Epithelial cell of proximal tubule (primary cell): ENCODE data around the gene NR2E3. TPM values are rescaled to one million over a fixed set of nuclear protein-coding genes. Genes with fewer than 3 reads are reported as not detected.

Experiments used
- DNase-seq: peaks from one replicate; pipeline ENCODE4 v3.0.0-alpha.2; 2011; ENCODE audit warnings: low read depth
- H3K4me3 ChIP-seq: 2 replicates; pipeline ENCODE4 v1.5.1; 2011; ENCODE audit warnings: low read depth, mild to moderate bottlenecking, low read length
- CTCF ChIP-seq: conservative IDR thresholded peaks from 2 replicates; pipeline ENCODE4 v1.5.1; 2012; ENCODE audit warnings: low read depth, mild to moderate bottlenecking, low read length
- total RNA-seq: library from RNA; depleted of rRNA; stranded (reverse); fragments of >200 nt; gene quantifications from 2 replicates; pipeline ENCODE4 v1.2.3, GENCODE V29; 2015

The NR2E3 gene
- total RNA-seq, 1 donor from 2014 or later: not detected

- DNase-seq: no peak
- no peak overlapping the region for H3K4me3 ChIP-seq
- no peak for TF ChIP-seq CTCF
Measured at GRCh38 chr15:71790081-71790480, 20.3 kb upstream of the NR2E3 start.

GRCh38 chr15:71791975-71792374 is 18.4 kb upstream of the NR2E3 start:
- DNase-seq: no peak
- no peak overlapping the region for H3K4me3 ChIP-seq
- TF ChIP-seq CTCF: no peak

GRCh38 chr15:71792521-71792920 is 17.8 kb upstream of the NR2E3 start:
- TF ChIP-seq CTCF: no peak
- DNase-seq: peak; percentile 91
- H3K4me3 ChIP-seq: no peak overlapping the region

- no peak overlapping the region for H3K4me3 ChIP-seq
- DNase-seq: no peak
- no peak for TF ChIP-seq CTCF
Measured at GRCh38 chr15:71798641-71799040, 11.7 kb upstream of the NR2E3 start.

- H3K4me3 ChIP-seq: no peak overlapping the region
- DNase-seq: peak; percentile 85
- no peak for TF ChIP-seq CTCF
Measured at GRCh38 chr15:71800190-71800589, 10.2 kb upstream of the NR2E3 start.

- TF ChIP-seq CTCF: peak; percentile 89
- peak; percentile 59 for DNase-seq
- no peak overlapping the region for H3K4me3 ChIP-seq
Measured at GRCh38 chr15:71800835-71801745, 9.3 kb upstream of the NR2E3 start.

- DNase-seq: no peak
- H3K4me3 ChIP-seq: no peak overlapping the region
- no peak for TF ChIP-seq CTCF
Measured at GRCh38 chr15:71801935-71802655, 8.3 kb upstream of the NR2E3 start.
